Anterior cingulate cortex (tissue), 58 donors: Measurements from ENCODE around the gene PGA4.
"Not testable (repeated sequence)": the region's sequence is repeated elsewhere in the genome, so short reads cannot be mapped to it uniquely, and the experiment has no call there.

Source experiments
- DNase-seq, 58 donors: peaks; one replicate each; lab custom pipeline; 2025; lab: John Stamatoyannopoulos, UW

The PGA4 gene

DNA sequence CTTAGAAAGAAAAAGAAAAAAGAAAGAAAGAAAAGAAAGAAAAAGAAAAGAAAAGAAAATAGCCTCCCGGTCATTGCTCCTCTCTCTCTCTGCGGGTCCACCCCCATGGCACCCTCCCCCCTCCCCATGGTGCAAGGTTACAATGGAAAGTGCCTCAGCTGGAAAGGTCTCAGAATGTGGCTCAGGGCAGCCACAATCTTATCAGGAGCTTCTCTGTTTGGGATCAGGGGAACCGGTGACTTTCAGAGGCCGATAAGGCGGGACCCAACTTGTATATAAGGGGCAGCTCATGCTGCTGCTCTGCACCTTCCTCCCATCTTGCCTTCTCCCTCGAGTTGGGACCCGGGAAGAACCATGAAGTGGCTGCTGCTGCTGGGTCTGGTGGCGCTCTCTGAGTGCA is at the start of gene PGA4:
TSS of gene PGA4 (plus strand) at position 301 of the 400 bp plus-strand sequence. CDS start at position 355, 54 bp downstream.
- DNase-seq, result not testable (repeated sequence)

GRCh38 chr11:61172356-61172755 is 49.8 kb upstream of the PGA4 start:
- DNase-seq, result no peak

- no peak for DNase-seq
Observed at GRCh38 chr11:61172888-61173287, 49.3 kb upstream of the PGA4 start.

- DNase-seq, result no peak
Observed at GRCh38 chr11:61173456-61173855, 48.7 kb upstream of the PGA4 start.

DNA sequence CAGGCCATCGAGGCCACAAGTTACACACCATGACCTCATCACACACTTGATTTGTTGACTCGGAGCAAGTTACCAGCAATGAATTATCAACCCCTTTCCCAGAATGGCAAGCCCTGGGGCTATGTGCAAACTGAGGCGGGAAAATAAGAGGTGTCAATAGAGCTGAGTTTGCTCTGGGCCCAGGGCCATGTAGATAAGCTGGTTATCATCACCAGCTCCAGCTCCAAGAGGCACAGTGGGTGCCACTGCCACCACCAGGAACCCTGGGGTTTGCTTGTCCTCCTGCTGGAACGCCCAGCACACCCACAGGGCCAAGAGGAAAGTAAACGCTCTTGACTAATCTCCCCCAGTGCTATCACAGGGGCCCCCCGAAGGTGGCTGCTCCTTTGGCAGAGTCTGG is 47.9 kb upstream of the PGA4 start:
- no peak for DNase-seq

DNA sequence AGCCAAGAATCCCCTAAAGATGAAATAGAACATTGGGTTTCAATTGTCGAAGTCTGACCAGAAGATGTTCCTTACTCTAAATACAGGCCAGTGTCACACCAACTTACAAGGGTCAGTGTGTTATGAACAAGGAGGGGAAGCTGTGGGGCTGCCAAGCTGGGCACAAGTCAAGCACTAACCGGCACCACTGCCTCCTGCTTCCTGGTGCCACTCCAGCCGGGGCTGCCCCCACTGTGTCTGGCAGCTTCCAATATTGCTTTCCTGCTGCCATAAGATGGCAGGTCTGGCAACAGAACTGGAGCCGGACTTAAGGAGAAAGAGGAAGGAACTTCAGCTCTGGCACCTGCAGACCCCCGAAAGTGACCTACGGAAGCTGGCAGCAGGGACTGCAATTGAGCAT is 47.2 kb upstream of the PGA4 start:
- no peak for DNase-seq

DNA sequence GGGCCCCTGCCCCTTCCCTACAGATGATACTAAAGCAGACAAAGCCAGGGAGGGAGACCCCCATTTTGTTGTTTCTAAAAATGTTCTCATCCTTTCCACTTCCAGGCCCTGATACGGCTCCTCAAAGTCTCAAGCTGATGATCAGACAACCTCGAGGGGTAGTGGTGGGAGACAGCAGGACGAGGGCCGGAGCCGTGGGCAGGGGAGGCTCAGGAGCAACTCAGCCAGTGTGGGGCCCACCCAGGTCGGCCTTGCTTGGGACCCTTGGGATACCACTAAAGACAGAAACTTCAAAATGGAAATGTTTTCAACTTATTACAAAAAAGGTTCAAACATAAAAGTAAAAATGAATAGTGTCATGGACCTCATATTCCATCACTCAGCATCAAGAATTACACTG is 45.7 kb upstream of the PGA4 start:
- DNase-seq, result no peak

- DNase-seq, result not testable (repeated sequence)
Observed at GRCh38 chr11:61180205-61180604, 41.9 kb upstream of the PGA4 start.

- DNase-seq, result no peak
Observed at GRCh38 chr11:61181489-61181888, 40.7 kb upstream of the PGA4 start.

DNA sequence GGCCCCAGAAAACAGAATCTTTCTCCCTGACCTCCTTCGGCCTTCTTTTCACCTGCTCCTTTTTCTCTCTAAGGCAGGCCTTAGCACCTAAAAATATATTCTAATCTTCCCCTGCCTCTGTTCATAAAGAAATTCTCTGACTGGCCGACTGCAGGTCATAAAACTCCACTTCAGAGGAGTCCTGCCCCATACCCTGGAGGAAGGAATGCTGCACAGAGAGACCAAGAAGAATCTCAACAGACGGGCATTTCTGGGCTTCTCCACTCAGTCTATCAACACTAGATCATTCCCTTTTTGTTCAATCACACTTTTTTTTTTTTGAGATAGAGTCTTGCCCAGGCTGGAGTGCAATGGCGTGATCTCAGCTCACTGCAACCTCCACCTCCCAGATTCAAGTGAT is 38.5 kb upstream of the PGA4 start:
- no peak for DNase-seq

- no peak for DNase-seq
Observed at GRCh38 chr11:61186504-61186903, 35.6 kb upstream of the PGA4 start.

GRCh38 chr11:61187505-61188130 is 34.5 kb upstream of the PGA4 start:
- DNase-seq, result peak in 43 of 58 donors; percentile 3 to 81 (median 26)

GRCh38 chr11:61189933-61190332 is 32.2 kb upstream of the PGA4 start:
- no peak for DNase-seq

DNA sequence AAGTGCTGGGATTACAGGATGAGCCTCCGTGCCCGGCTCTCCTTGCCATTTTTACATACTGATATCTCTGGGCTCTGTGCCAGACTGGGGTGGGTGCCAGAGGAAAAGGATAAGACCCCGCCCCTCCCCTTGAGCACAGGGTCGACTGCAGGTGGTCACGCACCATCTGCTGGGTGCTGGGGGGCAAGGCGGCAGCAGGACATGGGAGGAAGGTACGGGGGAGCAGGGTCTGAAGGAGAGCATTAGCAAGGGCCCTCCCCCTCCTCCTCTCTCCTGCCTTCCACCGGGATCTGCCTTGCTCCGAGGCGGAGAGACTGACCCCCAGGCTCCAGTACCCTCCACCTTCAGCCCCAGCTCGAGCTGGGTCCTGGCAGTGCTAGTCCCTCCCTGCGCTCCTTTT is 28.6 kb upstream of the PGA4 start:
- DNase-seq, result no peak

DNA sequence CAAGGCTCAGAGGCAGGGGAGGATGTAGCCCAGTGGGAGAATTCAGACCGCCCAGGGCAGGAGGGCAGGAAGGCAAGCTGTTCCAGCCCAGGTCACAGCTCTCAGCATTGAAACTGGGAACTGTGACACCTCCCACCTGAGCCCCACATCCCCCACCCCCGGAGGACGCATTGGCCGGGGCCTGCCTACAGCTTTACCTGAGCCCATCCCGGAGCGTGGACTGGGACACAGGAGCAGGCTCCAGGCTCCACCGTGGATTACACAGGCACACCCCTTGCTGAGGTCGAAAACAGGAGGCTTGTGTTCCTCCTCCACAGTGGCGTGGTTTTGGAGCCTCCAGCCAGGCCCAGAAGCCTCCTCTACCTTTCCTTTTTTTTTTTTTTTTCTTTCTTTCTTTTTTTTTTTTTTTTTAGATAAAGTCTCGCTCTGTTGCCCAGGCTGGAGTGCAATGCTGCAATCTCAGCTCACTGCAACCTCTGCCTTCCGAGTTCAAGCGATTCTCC is 27.9 kb upstream of the PGA4 start:
- no peak for DNase-seq

DNA sequence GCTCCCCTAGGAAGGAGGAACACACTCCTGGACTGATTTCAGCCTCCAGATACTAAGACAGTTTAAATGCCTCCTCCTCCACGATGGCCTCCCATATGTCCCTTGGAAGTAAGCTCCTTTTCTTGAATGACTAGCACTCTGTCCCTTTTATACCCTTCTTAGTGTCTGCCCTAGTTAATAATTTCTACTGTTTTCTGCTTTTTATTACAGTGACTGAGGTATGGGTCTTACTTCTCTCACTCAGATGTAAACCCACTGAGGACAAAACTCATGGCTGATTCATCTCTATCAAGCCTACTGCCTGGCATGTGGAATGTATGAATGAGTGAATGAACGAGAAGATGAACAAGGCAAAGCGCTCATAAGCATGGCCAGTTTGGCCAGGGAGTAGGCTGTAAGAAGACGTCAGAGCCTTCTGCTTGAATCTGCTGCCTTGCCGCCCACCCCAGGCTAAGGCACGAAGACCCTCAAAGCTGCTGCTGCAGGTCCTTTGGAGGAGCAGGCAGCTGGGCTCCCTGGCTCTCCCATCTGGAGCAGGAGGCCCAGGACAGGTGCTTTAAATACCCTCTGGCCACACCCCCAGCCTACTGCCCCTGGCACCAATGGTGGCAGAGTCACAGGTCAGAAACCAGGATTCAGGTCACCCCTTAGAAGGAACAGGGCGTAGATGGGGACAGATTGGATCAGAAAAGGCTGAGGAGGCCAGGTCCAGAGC is 27.0 kb upstream of the PGA4 start:
- DNase-seq, result no peak

- DNase-seq, result no peak
Observed at GRCh38 chr11:61195719-61196118, 26.4 kb upstream of the PGA4 start.

DNA sequence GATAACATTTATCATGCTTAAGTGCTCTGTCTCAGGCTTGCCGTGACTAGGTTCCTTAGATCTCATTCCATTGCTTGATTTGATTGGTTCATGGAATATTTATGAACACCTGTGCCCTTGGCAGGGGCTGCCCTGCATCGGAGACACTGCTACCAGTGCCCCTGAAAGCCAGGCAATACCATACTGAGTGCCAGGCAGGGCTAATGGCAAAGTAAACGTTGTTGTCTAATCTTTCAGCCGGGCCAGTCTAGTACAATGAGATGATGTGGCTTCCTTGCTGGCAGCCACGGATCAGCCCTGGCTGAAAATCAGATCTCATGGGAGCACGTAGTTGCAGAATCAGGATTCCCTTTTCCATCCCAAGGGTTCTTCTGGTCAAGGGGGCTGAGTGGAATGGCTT is 23.8 kb upstream of the PGA4 start:
- DNase-seq, result no peak

- no peak for DNase-seq
Observed at GRCh38 chr11:61198948-61199523, 23.1 kb upstream of the PGA4 start.

- no peak for DNase-seq
Observed at GRCh38 chr11:61201476-61201875, 20.7 kb upstream of the PGA4 start.

- not testable (repeated sequence) for DNase-seq
Observed at GRCh38 chr11:61202950-61203746, 19.0 kb upstream of the PGA4 start, which contains the start of gene PGA3. TSS of gene PGA3 (plus strand) at chr11:61203515. CDS start at chr11:61203565, 50 bp downstream.
